ENCODE measurements around the gene WNT10A. TPM values are rescaled to one million over a fixed set of nuclear protein-coding genes. Genes with fewer than 3 reads are reported as not detected.
"Not testable (repeated sequence)": the region's sequence is repeated elsewhere in the genome, so short reads cannot be mapped to it uniquely, and the experiment has no call there.

Gene WNT10A
- total RNA-seq, 1 donor, result 1.5 TPM

- Histone ChIP-seq H3K4me3 (ENCODE audit: low read length) (no peak overlapping the region), H3K4me1 (ENCODE audit: insufficient read depth, low read length) (peaks cover 8% of the 10 kb centered on the region), H3K27me3 (ENCODE audit: insufficient read depth, low read length) (peaks cover 40% of the 10 kb centered on the region), H3K9me3 (ENCODE audit: low read depth, low read length) (no peaks in the 10 kb centered on the region)
Observed at GRCh38 chr2:218904176-218904575, 23.5 kb downstream of the WNT10A start.

- H3K9me3 ChIP-seq (ENCODE audit: low read depth, low read length), result no peaks in the 10 kb centered on the region
- peaks cover 13% of the 10 kb centered on the region for H3K4me1 ChIP-seq (ENCODE audit: insufficient read depth, low read length)
- H3K27me3 ChIP-seq (ENCODE audit: insufficient read depth, low read length), result peaks cover 13% of the 10 kb centered on the region
- peak overlapping the region; percentile 42 for H3K4me3 ChIP-seq (ENCODE audit: low read length)
Observed at GRCh38 chr2:218908721-218909619, 28.3 kb downstream of the WNT10A start.

DNA sequence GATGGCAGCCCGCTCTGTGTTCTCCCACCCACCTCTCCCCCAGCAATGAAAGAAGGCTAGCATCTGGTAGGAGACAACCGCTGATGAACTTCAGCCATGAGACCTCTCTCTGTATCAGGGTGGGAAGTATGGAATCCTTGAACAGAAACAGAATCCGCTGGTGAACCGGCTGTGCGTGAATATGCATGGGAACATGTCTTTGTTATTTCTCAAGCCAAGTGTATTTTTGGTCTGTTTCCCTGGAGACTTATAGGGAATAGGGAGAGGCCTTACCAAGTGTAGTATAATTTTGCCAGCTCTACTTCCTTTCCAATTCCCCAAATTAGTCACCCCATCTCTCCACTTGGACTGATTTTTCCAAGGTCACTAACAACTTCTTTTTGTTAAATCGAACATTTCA, 30.1 kb downstream of the WNT10A start:
- no peaks in the 10 kb centered on the region for H3K9me3 ChIP-seq (ENCODE audit: low read depth, low read length)
- H3K4me1 ChIP-seq (ENCODE audit: insufficient read depth, low read length), result peaks cover 13% of the 10 kb centered on the region
- peaks cover 12% of the 10 kb centered on the region for H3K27me3 ChIP-seq (ENCODE audit: insufficient read depth, low read length)
- no peak overlapping the region for H3K4me3 ChIP-seq (ENCODE audit: low read length)

DNA sequence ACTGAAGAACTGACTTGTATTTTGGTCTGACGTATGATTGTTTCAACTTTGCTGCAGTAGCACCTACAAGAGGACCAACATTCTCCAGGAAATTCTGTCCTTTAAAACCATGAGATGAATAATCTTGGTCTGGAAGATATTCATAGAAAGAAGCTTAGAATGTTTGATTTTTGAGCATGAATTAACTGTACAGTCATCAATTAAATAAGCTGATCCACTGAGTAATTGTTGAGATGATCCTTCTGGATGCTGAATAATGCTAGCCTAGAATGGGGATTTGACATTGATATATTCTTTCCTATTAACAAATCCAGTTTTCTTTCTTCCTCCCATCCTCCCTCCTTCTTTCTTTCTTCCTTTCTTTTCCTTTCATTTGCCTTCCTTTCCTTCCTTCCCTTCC, 39.9 kb downstream of the WNT10A start:
- Histone ChIP-seq H3K9me3 (ENCODE audit: low read depth, low read length) (no peaks in the 10 kb centered on the region), H3K27me3 (ENCODE audit: insufficient read depth, low read length) (peaks cover 25% of the 10 kb centered on the region), H3K4me1 (ENCODE audit: insufficient read depth, low read length) (no peaks in the 10 kb centered on the region), H3K4me3 (ENCODE audit: low read length) (no peak overlapping the region)

DNA sequence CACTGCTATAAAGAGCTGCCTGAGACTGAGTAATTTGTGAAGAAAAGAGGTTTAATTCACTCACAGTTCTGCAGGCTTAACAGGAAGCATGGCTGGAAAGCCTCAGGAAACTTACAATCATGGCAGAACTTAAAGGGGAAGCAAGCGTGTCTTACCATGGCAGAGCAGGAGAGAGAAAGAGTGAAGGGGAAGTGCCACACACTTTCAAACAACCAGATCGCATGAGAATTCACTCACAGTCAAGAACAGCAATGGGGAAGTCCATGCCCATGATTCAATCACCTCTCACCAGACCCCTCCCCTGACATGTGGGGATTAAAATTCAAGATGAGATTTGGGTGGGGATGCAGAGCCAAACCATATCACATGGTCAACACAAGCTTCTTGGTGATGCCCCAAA, 44.1 kb downstream of the WNT10A start:
- Histone ChIP-seq H3K4me1 (ENCODE audit: insufficient read depth, low read length) (no peaks in the 10 kb centered on the region), H3K4me3 (ENCODE audit: low read length) (no peak overlapping the region), H3K9me3 (ENCODE audit: low read depth, low read length) (no peaks in the 10 kb centered on the region)

DNA sequence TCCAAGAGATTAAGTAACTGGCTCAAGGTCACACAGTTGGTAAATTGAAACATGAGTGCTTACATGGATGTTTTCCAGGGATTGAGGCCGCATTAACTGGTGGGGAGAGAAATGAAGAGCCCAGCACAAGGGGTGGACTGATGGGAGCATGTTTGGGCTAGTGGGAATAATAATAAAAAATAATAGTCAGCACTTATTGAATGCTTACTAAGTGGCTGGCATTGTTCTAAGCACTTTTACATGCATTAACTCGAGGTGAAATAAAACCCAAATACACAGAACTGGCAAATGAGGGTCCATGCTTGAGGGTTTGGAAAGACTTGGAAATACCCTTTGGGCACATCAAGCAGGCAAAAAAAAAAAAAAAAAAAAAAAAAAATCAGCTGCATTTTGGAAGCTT, 44.8 kb downstream of the WNT10A start:
- Histone ChIP-seq H3K27me3 (ENCODE audit: insufficient read depth, low read length) (peaks cover 14% of the 10 kb centered on the region), H3K4me3 (ENCODE audit: low read length) (no peak overlapping the region), H3K4me1 (ENCODE audit: insufficient read depth, low read length) (no peaks in the 10 kb centered on the region), H3K9me3 (ENCODE audit: low read depth, low read length) (no peaks in the 10 kb centered on the region)

More for the DNA sequence above, 44.1 kb downstream of the WNT10A start:
- H3K27me3 ChIP-seq (ENCODE audit: insufficient read depth, low read length), result peaks cover 19% of the 10 kb centered on the region

DNA sequence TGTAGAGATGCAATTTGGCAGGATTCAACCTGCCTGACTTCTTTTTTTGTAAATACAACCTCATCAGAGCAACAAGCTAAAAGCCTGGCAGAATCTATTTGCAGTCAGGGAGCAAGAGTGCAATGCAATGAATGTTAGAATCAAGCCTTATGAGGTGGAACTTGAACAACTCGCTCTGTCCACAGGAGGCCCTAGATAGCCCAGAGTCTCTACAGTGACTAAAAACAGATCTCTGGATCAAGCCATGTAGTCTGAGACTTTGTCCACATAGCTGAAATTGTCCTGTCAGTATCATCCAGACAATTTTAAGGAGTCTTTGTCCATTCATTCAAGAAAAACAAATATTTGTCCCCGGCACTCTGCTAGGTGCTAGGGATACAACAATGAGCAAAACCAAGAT, 46.8 kb downstream of the WNT10A start:
- Histone ChIP-seq H3K27me3 (ENCODE audit: insufficient read depth, low read length) (peaks cover 10% of the 10 kb centered on the region), H3K9me3 (ENCODE audit: low read depth, low read length) (no peaks in the 10 kb centered on the region), H3K4me1 (ENCODE audit: insufficient read depth, low read length) (no peaks in the 10 kb centered on the region), H3K4me3 (ENCODE audit: low read length) (no peak overlapping the region)

- Histone ChIP-seq H3K4me3 (ENCODE audit: low read length) (no peak overlapping the region), H3K27me3 (ENCODE audit: insufficient read depth, low read length) (peaks cover 10% of the 10 kb centered on the region), H3K4me1 (ENCODE audit: insufficient read depth, low read length) (no peaks in the 10 kb centered on the region), H3K9me3 (ENCODE audit: low read depth, low read length) (no peaks in the 10 kb centered on the region)
Observed at GRCh38 chr2:218927876-218928275, 47.2 kb downstream of the WNT10A start.

GRCh38 chr2:218930488-218930887, 49.8 kb downstream of the WNT10A start:
- H3K4me3 ChIP-seq (ENCODE audit: low read length); H3K4me1 ChIP-seq (ENCODE audit: insufficient read depth, low read length): not testable (repeated sequence)

GRCh38 chr2:218931751-218932150, 51.1 kb downstream of the WNT10A start:
- not testable (repeated sequence) for H3K9me3 ChIP-seq (ENCODE audit: low read depth, low read length); H3K4me3 ChIP-seq (ENCODE audit: low read length); H3K4me1 ChIP-seq (ENCODE audit: insufficient read depth, low read length)
- peaks cover 17% of the 10 kb centered on the region for H3K27me3 ChIP-seq (ENCODE audit: insufficient read depth, low read length)

More at GRCh38 chr2:218930488-218930887, 49.8 kb downstream of the WNT10A start:
- not testable (repeated sequence) for H3K9me3 ChIP-seq (ENCODE audit: low read depth, low read length)
- H3K27me3 ChIP-seq (ENCODE audit: insufficient read depth, low read length), result peaks cover 12% of the 10 kb centered on the region

Other genes with a start within 250 kb of the WNT10A start
- gene ZNF142, start 221.2 kb upstream of the WNT10A start, total RNA-seq, result 23.4 TPM
- 3.4 TPM for gene BCS1L, start 221.2 kb upstream of the WNT10A start, total RNA-seq
- gene RNF25, start 208.8 kb upstream of the WNT10A start, total RNA-seq, result 21.1 TPM
- gene STK36, start 208.8 kb upstream of the WNT10A start, total RNA-seq, result 2.0 TPM
- 10.4 TPM for gene TTLL4, start 170.0 kb upstream of the WNT10A start, total RNA-seq
- gene CYP27A1, start 98.7 kb upstream of the WNT10A start, total RNA-seq, result 10.8 TPM
- gene PRKAG3, start 49.0 kb upstream of the WNT10A start, total RNA-seq, result not detected
- gene WNT6, start 21.0 kb upstream of the WNT10A start, total RNA-seq, result not detected
- not detected for gene CDK5R2, start 78.8 kb downstream of the WNT10A start, total RNA-seq
- gene FEV, start 104.3 kb downstream of the WNT10A start, total RNA-seq, result not detected
- not detected for gene CRYBA2, start 112.6 kb downstream of the WNT10A start, total RNA-seq
- 0.10 TPM for gene CFAP65, start 160.7 kb downstream of the WNT10A start, total RNA-seq
- 0.10 TPM for gene IHH, start 180.1 kb downstream of the WNT10A start, total RNA-seq

Data from mononuclear cell (primary cell).